Thoracic aorta (tissue), 2 donors: ENCODE measurements around the gene CELF4. TPM values are rescaled to one million over a fixed set of nuclear protein-coding genes. Genes with fewer than 3 reads are reported as not detected.

ENCODE experiments used
- ATAC-seq: fragments of 150-250 bp; one replicate; pipeline ENCODE4 v1.8.0; 2017; ENCODE audit warnings: low read depth; ENCODE audit not compliant: insufficient number of reproducible peaks, low FRiP score
- DNase-seq: peaks from one replicate; pipeline ENCODE4 v3.0.0-alpha.2; 2020; ENCODE audit warnings: low spot score
- H3K27ac ChIP-seq, 2 donors: fragments of 200-600 bp; sonication (generic); 1 replicate in 1 of 2; 2 replicates in 1 of 2; pipeline ENCODE4 v1.5.1; 2016; ENCODE audit warnings: mild to moderate bottlenecking in 2 of 2, moderate library complexity in 2 of 2
- H3K27me3 ChIP-seq: fragments of 200-600 bp; sonication (generic); replicated peaks from 2 replicates; pipeline ENCODE4 v1.6.0; 2016; ENCODE audit warnings: mild to moderate bottlenecking; ENCODE audit not compliant: insufficient read depth
- H3K36me3 ChIP-seq: fragments of 200-600 bp; sonication (generic); one replicate; pipeline ENCODE4 v1.5.1; 2016
- H3K4me1 ChIP-seq, 2 donors: fragments of 200-600 bp; sonication (generic); 1 replicate in 1 of 2; 2 replicates in 1 of 2; pipeline versions ENCODE4 v1.5.1 to v1.6.0; 2016; ENCODE audit warnings: low read depth in 2 of 2, mild to moderate bottlenecking in 1 of 2; ENCODE audit not compliant: control insufficient read depth in 1 of 2
- H3K4me3 ChIP-seq: fragments of 200-600 bp; sonication (generic); 2 replicates; pipeline ENCODE4 v1.5.1; 2016; ENCODE audit warnings: mild to moderate bottlenecking
- H3K9me3 ChIP-seq: fragments of 200-600 bp; sonication (generic); 2 replicates; pipeline ENCODE4 v1.5.1; 2016
- CTCF ChIP-seq: fragments of 200-600 bp; sonication (generic); IDR thresholded peaks from one replicate; pipeline ENCODE4 v1.5.1; 2019; ENCODE audit warnings: antibody characterized with exemption
- total RNA-seq, 2 donors: library from RNA; depleted of rRNA; stranded (reverse); fragments of >200 nt; gene quantifications; one replicate each; pipeline versions ENCODE4 v1.1.0 to v1.2.3, GENCODE V29; 2016

The CELF4 gene
- total RNA-seq, 2 donors from 2014 or later, result not detected

GRCh38 chr18:37607281-37607680 is 41.7 kb upstream of the CELF4 start:
- ATAC-seq, result no peak
- H3K36me3 ChIP-seq, result no peaks in the 10 kb centered on the region
- H3K4me3 ChIP-seq, result no peak overlapping the region
- no peak for TF ChIP-seq CTCF
- no peaks in the 10 kb centered on the region for H3K27me3 ChIP-seq
- no peak for DNase-seq
- H3K9me3 ChIP-seq, result no peaks in the 10 kb centered on the region
- H3K4me1 ChIP-seq, result no peaks in the 10 kb centered on the region
- H3K27ac ChIP-seq, result no peak overlapping the region

GRCh38 chr18:37604032-37604431 is 38.4 kb upstream of the CELF4 start:
- no peaks in the 10 kb centered on the region for H3K36me3 ChIP-seq
- H3K4me1 ChIP-seq, result no peaks in the 10 kb centered on the region
- H3K4me3 ChIP-seq, result no peak overlapping the region
- no peaks in the 10 kb centered on the region for H3K27me3 ChIP-seq
- ATAC-seq, result no peak
- DNase-seq, result no peak
- H3K27ac ChIP-seq, result no peak overlapping the region
- no peak for TF ChIP-seq CTCF
- H3K9me3 ChIP-seq, result no peaks in the 10 kb centered on the region

- ATAC-seq (no peak), DNase-seq (no peak)
- H3K36me3 ChIP-seq, result no peaks in the 10 kb centered on the region
- H3K27me3 ChIP-seq, result no peaks in the 10 kb centered on the region
- no peak for TF ChIP-seq CTCF
- H3K4me1 ChIP-seq, result no peaks in the 10 kb centered on the region
- no peaks in the 10 kb centered on the region for H3K9me3 ChIP-seq
- H3K4me3 ChIP-seq, result no peak overlapping the region
- no peak overlapping the region for H3K27ac ChIP-seq
These were observed 33.6 kb upstream of the CELF4 start for GRCh38 chr18:37598966-37599896.

GRCh38 chr18:37598396-37598795 is 32.8 kb upstream of the CELF4 start:
- no peaks in the 10 kb centered on the region for H3K36me3 ChIP-seq
- H3K9me3 ChIP-seq, result no peaks in the 10 kb centered on the region
- DNase-seq (no peak), ATAC-seq (no peak)
- H3K4me3 ChIP-seq, result no peak overlapping the region
- no peaks in the 10 kb centered on the region for H3K27me3 ChIP-seq
- H3K4me1 ChIP-seq, result no peaks in the 10 kb centered on the region
- no peak for TF ChIP-seq CTCF
- H3K27ac ChIP-seq, result no peak overlapping the region

DNA sequence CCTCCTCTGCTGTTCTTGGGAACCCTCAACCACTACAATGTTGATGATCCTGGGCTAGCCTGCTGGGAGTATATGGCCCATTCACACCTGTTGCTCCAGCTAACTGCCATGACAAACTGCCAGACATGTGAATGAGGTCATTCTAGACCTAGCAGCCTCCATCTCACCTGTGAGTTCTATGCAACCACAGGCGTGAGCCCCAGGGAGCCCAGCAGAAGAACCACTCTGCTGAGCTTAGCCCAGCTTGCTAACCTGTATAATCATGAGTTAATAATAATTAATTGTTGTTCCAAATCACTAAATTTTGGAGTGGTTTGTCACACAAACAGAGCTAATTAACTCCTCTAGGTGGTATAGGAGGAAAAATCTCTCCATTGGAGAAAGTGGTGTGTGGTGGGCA is 24.7 kb upstream of the CELF4 start:
- Histone ChIP-seq H3K27ac (no peak overlapping the region), H3K27me3 (no peaks in the 10 kb centered on the region), H3K36me3 (no peaks in the 10 kb centered on the region), H3K4me1 (no peaks in the 10 kb centered on the region), H3K4me3 (no peak overlapping the region), H3K9me3 (peaks cover 6% of the 10 kb centered on the region)
- TF ChIP-seq CTCF, result no peak
- ATAC-seq (no peak), DNase-seq (no peak)
